NCI-H526 treated with DMSO at 0.1 percent for 48 hours (cell line): ENCODE results near the gene UBE2D1.
A peak's percentile ranks its signal among the peaks of the same experiment; 100 is the strongest.
"Not testable (repeated sequence)": the region's sequence is repeated elsewhere in the genome, so short reads cannot be mapped to it uniquely, and the experiment has no call there.

ENCODE experiments used
- DNase-seq: peaks from one replicate; lab custom pipeline; 2025; lab: John Stamatoyannopoulos, UW

Gene UBE2D1

DNA sequence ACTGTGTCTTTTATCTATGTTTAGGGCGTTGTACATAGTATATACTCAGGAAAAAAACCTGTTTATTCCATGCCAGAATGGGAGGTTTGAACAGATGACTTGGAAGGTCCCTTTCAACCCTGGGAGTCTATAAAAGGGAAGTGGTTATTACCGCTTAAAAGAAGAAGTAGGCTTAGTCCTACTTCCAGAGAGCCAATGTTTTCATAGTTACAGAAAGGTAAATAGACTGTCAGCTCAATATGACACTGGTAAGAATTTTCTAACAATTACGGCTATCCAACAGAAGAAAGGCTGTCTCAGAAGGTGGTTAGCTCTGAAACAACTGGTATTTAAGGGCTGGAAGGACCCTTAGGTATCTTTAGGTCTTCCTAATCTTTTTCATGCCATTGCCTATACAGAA is 49.3 kb downstream of the UBE2D1 start:
- no peak for DNase-seq

DNA sequence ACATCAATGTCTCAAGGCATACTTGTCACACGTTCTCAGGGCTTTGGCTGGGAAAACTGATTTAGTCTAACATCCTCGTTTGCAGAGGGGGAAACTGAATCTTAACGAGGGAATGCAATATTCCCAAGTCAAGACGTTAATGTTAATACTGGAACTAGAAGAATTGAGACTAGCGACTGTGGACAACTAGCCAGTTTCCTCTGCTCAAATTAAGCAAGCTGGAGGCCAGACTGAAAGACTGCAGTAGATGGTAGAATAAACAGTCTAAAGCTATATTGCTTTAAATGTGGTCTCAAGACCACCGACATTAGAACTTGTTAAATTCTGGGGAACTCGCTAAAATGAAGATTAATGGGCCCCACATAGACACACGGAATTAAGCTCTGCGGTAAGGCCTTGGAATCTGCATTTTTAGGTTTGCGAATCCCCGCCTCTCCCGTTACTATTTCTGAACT is 49.8 kb downstream of the UBE2D1 start:
- no peak for DNase-seq

DNA sequence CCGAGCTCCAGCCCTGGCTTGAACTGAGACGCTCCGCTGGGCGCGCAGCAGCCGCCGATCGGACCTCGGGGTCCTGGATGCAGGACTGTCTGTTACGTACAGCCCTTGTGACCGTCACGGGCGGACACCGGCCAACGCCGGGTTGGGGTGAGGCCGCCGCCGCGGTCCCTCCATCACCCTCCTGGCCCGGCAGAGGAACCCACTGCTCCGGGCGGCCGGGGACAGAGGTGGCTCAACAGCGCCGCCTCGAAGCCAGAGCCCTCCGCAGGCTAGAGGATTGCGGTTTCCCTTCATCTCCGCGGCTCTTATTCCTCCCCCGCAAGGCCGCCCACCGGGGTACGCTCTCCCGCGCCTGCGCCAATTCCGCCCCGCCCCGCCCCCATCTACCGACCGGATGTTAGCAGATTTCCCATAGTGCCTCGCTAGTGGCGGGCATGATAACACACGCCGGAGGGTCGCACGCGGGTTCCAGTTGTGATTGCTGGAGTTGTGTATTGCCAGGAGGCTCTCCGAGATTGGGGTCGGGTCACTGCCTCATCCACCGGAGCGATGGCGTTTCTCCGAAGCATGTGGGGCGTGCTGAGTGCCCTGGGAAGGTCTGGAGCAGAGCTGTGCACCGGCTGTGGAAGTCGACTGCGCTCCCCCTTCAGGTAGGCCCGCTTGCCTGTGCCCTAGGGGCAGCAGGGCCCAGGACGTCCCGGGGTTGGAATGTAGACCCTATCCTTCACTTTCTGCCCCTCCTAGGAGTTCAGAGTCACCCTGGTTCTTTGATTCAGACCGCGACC is 50.4 kb downstream of the UBE2D1 start, which contains the start of gene TFAM:
Gene TFAM, plus strand, starts transcription at position 412 of the 785 bp plus-strand sequence. Its CDS starts 138 bp downstream, at position 550.
- DNase-seq: peak; percentile 78

DNA sequence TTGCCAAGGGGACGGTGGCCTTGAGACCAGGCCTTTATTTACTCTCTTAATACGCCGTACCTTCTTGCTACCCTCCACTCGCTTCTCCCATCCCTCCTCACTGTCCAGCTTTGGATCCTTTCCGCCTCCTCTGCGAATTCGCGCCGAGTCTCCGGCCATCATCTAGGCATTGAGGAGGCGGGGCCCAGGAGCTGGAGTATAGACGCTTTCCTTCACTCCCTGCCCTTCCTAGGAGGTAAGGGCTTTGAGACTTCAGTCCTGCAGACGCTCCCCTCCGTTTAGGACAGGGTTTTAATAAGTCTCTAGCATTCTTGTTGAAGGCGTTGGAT is 50.9 kb downstream of the UBE2D1 start:
- DNase-seq: no peak

DNA sequence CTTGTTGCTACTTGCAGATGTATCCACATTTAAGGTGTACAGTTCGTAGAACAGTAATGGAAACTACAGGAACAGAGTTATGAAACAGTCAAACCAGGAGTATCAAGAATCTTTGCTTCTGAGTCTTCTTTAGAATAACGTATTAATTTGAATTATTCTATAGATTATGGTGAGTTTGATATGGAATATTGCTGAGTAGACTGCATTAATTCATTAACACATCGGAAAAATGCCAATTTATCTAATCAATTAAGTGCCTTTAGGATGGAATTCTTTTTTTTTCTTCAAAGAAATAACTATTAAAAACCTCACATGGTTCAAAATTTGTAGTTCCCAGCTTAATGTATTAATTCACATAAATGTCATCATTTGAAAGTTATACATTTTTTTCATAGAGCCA is 54.2 kb downstream of the UBE2D1 start:
- no peak for DNase-seq

DNA sequence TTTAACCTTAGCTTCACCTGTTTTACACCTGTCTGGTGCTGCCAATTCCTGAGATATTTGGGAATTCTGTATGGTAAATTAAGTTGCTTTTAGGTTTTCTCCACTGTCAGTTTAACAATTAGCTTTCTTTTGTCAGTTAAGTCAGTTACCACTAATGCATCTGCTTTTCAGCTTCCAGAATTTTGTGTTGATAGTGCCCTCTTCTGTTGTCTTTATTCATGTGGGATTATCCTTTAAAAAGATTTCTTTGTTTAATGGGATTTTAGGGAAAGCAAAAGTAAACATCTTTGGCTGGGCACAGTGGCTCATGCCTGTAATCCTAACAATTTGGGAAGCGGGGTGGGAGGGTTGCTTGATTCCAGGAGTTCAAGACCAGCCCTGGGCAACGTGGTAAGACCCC is 58.5 kb downstream of the UBE2D1 start:
- DNase-seq: no peak

DNA sequence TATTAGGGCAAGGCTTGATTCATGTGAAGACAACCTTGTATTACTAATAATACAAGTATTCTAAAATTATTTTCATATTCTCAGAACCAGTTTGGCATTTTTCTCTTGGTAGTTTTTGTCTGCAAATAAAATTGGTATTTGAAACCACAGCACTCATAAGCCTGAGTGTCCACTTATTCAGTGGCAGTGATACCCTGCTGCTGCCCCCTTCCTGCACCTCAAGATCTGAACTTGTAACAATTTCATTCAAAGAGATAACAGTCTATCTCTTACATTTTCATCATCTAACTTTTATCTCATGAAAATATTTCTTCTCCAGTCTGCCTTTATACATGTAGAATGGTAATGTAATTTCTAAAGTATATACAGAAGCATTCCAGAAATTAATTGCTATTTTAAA is 59.7 kb downstream of the UBE2D1 start:
- DNase-seq: no peak

DNA sequence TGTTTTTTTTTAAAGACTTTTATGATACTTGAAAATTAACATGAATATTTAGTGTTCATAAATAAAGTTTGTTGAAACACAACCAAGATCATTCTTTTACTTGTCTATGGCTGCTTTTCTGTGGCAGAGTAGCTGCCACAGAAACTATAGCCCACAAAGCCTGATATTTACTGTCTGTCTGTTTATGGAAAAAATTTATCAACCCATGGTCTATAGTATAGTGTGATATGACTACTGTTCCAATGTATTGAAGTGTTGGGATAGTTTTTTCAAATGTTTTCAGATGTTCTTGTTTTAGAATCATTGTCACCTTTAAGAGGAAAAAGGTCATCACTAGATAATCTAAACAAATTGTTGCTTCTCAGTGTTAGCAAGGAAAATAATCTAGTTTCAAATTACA is 61.3 kb downstream of the UBE2D1 start:
- no peak for DNase-seq

DNA sequence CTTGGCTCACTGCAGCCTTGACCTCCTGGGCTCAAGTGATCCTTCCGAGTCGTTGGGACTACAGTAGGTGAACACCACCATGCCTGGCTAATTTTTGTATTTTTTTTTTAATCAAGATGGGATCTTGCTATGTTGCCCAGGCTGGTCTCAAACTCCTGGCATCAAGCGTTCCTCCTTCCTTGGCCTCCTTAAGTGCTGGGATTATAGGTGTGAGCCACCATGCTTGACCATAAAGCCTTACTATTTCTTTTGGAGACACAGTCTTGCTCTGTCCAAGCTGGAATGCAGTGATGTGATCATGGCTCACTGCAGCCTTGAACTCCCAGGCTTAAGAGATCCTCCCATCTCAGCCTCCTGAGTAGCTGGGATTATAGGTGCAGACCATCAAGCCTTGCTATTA is 63.0 kb downstream of the UBE2D1 start:
- no peak for DNase-seq

DNA sequence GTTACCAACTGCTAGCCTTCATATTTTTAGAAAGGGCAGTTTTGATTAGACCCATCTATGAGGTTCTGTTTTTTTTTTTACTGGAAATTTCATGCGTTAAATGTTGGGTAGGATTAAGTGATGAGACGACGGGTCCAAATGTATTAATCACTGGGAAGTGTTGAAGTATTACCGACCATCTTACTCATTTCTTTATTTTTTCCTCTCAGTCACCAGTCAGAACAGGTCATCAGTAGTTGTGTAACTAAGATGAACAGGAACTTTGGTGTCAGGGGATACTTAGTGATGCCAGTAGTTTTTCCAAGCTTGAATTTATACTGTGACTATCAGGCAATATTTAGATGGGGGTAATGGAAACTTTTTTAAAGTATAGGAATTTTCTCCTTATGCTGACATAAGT is 64.6 kb downstream of the UBE2D1 start:
- DNase-seq: no peak

DNA sequence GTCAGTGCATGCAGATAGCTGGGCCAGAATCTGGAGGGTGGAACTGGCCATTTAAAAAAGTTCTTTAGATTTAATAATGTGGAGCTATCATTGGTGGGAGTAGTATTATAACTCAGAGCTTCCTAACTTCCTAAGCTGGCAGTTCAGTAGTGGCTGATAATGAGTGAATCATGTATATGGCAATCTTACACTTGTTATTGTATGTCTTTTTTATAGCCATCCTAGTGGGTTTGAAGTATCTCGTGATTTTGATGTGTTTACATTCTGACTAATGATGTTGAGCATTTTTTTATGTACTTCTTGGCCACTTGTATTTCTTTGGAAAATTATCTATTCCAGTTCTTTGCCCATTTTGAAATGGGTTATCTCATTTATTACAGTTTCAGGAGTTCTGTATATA is 65.8 kb downstream of the UBE2D1 start:
- DNase-seq: no peak

DNA sequence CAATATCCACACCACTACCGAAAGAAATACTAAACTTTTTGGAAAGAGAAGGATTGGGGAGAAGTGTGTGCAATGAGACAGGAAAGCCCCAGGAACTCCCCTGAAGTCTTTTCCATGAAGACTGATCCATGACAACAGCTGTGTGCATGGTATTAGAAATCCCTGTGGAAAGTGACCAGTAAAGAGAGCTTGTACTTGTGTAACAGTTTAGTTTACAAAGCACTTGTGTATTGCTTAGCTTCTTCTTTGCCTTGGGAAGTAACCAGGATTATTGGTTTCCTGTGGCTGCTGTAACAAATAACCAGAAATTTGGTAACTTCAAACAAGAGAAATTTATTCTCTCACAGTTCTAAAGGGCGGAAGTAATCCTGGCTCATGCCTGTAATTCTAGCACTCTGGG is 69.2 kb downstream of the UBE2D1 start:
- no peak for DNase-seq

DNA sequence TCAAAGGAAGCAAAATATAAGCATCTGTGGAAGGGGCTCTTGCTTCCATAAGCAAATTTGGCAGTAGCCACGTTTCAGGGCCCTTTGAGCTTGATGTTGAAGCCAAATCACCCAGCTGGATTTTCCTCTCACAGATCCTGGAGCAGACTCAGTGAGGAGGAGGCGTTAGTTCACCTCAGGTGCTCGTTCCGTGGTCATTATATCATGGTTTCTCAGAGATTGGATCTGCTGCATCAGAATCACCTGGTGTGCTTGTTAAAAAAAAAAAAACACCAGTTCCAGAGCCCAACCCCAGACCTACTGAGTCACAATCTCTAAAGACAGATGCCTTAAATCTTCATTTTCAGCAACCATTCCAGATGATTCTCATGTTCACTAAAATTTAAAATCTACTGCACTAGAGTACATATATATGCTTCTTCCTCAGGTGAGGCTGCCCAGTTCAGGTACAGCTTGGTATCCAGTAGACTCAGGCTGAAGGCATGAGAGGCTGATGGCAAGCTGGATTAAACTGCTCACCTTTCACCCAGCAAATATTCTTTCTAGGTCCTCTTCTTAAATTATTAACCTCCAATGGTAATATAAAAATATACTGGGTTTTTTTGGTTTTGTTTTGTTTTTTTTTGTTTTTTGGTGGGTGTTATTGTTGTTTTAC is 75.3 kb downstream of the UBE2D1 start:
- no peak for DNase-seq

DNA sequence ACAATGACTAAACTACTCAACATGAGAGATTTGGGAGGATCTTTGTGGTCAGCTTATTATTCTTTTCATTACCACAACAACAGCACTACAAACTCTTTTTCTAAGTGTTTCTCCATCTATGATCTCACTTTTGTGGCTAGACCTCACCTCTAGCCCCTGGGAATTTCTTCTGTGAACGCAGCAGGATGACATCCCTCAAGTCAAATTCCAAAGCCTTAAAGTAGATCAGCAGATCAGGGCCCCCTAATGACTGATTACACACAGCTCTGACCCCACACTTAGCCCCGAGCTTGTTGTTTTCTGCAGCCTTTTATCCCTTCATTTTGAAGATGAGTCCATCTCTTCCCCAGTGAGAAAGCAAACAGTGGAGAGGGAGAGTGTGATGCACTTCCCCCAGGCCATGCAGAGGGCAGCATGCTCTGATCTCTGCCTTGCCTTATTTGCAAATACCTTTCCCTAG is 77.7 kb downstream of the UBE2D1 start:
- no peak for DNase-seq

DNA sequence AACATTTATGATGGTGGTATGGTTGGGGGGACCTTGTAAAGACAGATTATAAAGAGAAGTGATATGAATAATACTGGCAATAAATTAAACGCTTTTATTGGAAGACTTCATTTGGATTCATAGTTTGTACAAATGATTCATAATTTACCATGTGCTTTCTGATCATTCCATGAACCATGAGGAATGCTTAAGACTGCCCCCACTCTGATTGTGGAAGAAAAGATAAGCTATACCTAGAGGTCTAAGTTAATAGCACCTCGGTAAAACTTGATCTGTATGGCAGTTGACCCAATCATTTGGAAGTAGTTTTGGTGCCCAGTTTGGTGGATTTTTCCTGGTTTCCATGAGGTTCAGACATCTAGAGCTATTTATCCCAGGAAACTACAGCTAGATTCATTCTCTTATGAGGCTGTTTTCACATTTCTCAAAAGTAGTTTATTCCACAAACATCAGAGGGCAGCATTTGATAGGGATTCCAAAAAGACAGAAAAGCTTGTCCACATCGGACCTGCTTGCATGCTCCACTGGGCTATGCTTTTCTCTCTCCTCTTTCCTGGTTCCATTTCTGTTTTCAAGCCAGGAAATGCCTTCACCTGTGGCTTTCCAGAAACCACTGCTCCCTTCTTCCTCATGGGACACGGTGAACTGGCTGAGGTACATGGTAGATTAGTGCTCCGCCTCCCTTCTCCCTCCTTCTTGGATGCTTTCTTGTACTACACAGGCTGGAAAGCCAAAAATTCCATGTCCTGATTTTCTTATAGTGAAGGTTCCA is 79.7 kb downstream of the UBE2D1 start:
- DNase-seq: no peak

DNA sequence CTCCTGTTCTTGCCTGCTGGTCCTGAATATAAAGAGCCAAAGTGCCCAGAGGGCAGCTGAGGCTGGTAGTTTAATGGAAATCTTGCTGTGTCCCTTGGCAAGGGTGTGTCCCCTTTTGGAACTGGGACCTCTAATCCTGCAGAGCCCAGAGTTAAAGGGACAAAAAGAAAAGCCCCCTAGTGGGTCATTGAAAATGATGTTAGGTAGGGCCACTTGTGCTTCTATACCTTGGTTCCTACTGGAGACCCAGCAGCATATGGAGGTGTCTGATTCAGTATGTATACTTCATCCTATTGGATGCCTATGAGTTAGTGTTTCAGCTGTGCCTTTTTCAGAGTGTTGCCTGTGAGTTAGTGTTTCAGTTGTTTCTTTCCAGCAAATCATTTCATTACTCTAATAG is 81.0 kb downstream of the UBE2D1 start:
- DNase-seq: no peak

DNA sequence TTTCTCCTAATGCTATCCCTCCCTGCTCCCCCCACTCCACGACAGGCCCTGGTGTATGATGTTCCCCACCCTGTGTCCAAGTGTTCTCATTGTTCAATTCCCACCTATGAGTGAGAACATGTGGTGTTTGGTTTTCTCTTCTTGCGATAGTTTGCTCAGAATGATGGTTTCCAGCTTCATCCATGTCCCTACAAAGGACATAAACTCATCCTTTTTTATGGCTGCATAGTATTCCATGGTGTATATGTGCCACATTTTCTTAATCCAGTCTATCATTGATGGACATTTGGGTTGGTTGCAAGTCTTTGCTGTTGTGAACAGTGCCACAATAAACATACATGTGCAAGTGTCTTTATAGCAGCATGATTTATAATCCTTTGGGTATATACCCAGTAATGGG is 83.1 kb downstream of the UBE2D1 start:
- not testable (repeated sequence) for DNase-seq
